Loucy (cell line): Measurements from ENCODE around the gene SPRR2G.

Experiments
- H2AFZ ChIP-seq: fragments of 200-600 bp; sonication (generic); 2 replicates; pipeline ENCODE4 v1.6.0; 2016; ENCODE audit warnings: antibody characterized with exemption, mild to moderate bottlenecking, low read length, moderate library complexity
- H3F3A ChIP-seq: fragments of 200-600 bp; 2 replicates; pipeline ENCODE4 v1.6.0; 2016; ENCODE audit warnings: antibody characterized with exemption, low read depth, mild to moderate bottlenecking
- H3K27me3 ChIP-seq: fragments of 200-600 bp; sonication (generic); 2 replicates; pipeline ENCODE4 v1.6.1; 2014; ENCODE audit warnings: low read length, mild to moderate bottlenecking; ENCODE audit not compliant: insufficient read depth, poor library complexity, severe bottlenecking
- H3K36me3 ChIP-seq: fragments of 200-600 bp; sonication (generic); 2 replicates; pipeline ENCODE4 v1.6.1; 2016; ENCODE audit warnings: low read length; ENCODE audit not compliant: insufficient read depth
- H3K4me1 ChIP-seq: fragments of 200-600 bp; sonication (generic); 2 replicates; pipeline ENCODE4 v1.5.1; 2014; ENCODE audit warnings: low read length, mild to moderate bottlenecking; ENCODE audit not compliant: insufficient read depth, poor library complexity, severe bottlenecking
- H3K4me2 ChIP-seq: fragments of 200-600 bp; sonication (generic); 2 replicates; pipeline ENCODE4 v1.6.0; 2014; ENCODE audit warnings: antibody characterized with exemption, low read length, low read depth, mild to moderate bottlenecking; ENCODE audit not compliant: poor library complexity, severe bottlenecking
- H3K4me3 ChIP-seq: fragments of 200-600 bp; sonication (generic); 2 replicates; pipeline ENCODE4 v1.5.1; 2014; ENCODE audit warnings: low read length, mild to moderate bottlenecking, mixed read lengths; ENCODE audit not compliant: poor library complexity, severe bottlenecking
- H3K79me2 ChIP-seq: fragments of 200-600 bp; sonication (generic); 2 replicates; pipeline ENCODE4 v1.6.1; 2014; ENCODE audit warnings: low read length; ENCODE audit not compliant: insufficient read depth
- H3K9ac ChIP-seq: fragments of 200-600 bp; sonication (generic); 2 replicates; pipeline ENCODE4 v1.6.0; 2014; ENCODE audit warnings: mild to moderate bottlenecking, low read depth, low read length, moderate library complexity; ENCODE audit not compliant: poor library complexity, severe bottlenecking
- H3K9me2 ChIP-seq: fragments of 200-600 bp; sonication (generic); replicated peaks from 2 replicates; pipeline ENCODE4 v1.6.1; 2016; ENCODE audit warnings: low read depth, low read length, mixed read lengths
- H3K9me3 ChIP-seq: fragments of 200-600 bp; sonication (generic); 2 replicates; pipeline ENCODE4 v1.6.1; 2014; ENCODE audit warnings: mild to moderate bottlenecking, antibody characterized with exemption, low read length, low read depth; ENCODE audit not compliant: insufficient read depth
- H4K20me1 ChIP-seq: fragments of 200-600 bp; sonication (generic); 2 replicates; pipeline ENCODE4 v1.6.0; 2014; ENCODE audit warnings: antibody characterized with exemption, low read length, mild to moderate bottlenecking; ENCODE audit not compliant: insufficient read depth, poor library complexity, severe bottlenecking
- EZH2phosphoT487 ChIP-seq: fragments of 200-600 bp; IDR thresholded peaks from 2 replicates; pipeline ENCODE4 v1.6.1; 2018; ENCODE audit warnings: antibody characterized with exemption, mild to moderate bottlenecking, moderate library complexity, borderline replicate concordance
- TF ChIP-seq, protein P1 (sequence below): fragments of 200-600 bp; sonication (generic); conservative IDR thresholded peaks from 2 replicates; pipeline ENCODE4 v1.5.1; 2014; ENCODE audit warnings: mild to moderate bottlenecking, antibody characterized with exemption, low read length

Gene SPRR2G

DNA sequence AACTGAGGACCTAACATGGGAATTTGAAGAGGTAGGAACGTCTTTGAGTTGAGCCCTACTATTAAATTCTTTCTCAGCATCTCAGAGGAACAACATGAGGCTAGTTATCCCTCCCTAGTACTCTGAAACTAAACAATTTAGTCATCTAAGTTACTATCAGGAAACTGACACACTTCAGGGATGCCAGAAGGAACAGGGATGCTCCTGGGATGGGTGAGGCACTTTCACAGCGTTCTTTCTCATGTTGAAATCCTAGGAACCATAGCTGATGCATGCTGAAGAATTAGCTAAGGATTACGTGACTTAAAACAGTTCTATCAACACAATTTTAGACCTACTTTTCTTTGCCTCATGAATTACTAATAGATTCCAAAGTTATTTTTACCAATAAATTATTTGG lies 1.8 kb upstream of the SPRR2G start:
- Histone ChIP-seq H3K9ac (no peak overlapping the region), H3K4me3 (no peak overlapping the region), H3K9me3 (no peaks in the 10 kb centered on the region), H3K79me2 (no peaks in the 10 kb centered on the region), H3F3A (no peaks in the 10 kb centered on the region), H3K36me3 (no peaks in the 10 kb centered on the region), H4K20me1 (no peaks in the 10 kb centered on the region), H3K4me2 (no peak overlapping the region), H3K4me1 (no peaks in the 10 kb centered on the region), H3K27me3 (no peaks in the 10 kb centered on the region), H3K9me2 (no peaks in the 10 kb centered on the region), H2AFZ (no peak overlapping the region)
- no peak for TF ChIP-seq EZH2phosphoT487
- TF ChIP-seq, protein P1, sequence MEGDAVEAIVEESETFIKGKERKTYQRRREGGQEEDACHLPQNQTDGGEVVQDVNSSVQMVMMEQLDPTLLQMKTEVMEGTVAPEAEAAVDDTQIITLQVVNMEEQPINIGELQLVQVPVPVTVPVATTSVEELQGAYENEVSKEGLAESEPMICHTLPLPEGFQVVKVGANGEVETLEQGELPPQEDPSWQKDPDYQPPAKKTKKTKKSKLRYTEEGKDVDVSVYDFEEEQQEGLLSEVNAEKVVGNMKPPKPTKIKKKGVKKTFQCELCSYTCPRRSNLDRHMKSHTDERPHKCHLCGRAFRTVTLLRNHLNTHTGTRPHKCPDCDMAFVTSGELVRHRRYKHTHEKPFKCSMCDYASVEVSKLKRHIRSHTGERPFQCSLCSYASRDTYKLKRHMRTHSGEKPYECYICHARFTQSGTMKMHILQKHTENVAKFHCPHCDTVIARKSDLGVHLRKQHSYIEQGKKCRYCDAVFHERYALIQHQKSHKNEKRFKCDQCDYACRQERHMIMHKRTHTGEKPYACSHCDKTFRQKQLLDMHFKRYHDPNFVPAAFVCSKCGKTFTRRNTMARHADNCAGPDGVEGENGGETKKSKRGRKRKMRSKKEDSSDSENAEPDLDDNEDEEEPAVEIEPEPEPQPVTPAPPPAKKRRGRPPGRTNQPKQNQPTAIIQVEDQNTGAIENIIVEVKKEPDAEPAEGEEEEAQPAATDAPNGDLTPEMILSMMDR = no peak

DNA sequence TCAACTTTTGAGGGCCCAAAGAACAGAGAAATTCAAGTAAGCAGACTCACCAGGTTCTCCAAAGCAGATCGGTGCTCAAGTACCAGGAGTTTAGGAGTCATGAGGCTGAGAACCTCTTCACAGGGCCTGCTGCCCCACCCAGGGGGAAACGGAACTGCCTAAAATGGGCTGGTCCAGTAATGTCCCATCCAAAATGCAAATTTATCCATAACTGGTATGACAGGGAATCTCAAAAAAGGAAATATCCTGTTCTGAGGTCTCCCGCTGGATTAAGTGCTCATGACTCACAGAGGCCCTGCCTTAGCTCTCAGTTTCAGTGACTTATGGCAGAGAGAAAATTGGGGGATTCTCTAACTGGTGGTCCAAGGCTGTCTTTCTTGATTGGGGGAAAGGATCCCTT lies 9.3 kb downstream of the SPRR2G start:
- H3K36me3 ChIP-seq = no peaks in the 10 kb centered on the region
- H3K4me1 ChIP-seq = no peaks in the 10 kb centered on the region
- no peaks in the 10 kb centered on the region for H3K27me3 ChIP-seq

DNA sequence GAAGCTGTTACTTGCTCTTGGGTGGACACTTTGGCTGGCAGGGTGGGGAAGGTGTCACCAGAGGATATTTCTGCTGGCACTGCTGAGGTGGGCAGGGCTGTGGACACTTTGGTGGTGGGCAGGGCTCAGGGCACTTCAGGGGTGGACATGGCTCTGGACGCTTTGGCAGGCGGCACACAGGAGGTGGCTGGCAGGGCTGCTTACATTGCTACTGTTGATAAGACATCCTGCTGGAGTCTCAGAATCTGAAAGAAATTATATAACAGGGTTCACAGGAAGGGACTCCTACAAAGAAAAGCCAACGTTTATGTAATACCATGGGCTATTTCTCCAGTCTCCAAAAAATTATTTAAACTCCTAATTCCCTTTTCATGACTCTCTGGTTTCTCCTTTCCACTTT lies 10.2 kb downstream of the SPRR2G start:
- no peak overlapping the region for H3K9ac ChIP-seq
- H3K9me2 ChIP-seq = no peaks in the 10 kb centered on the region
- H4K20me1 ChIP-seq = no peaks in the 10 kb centered on the region
- TF ChIP-seq EZH2phosphoT487 = no peak
- TF ChIP-seq, protein P1 = no peak
- H3K4me2 ChIP-seq = no peak overlapping the region
- H3K9me3 ChIP-seq = no peaks in the 10 kb centered on the region
- H3K4me3 ChIP-seq = no peak overlapping the region
- H3F3A ChIP-seq = no peaks in the 10 kb centered on the region
- no peaks in the 10 kb centered on the region for H3K27me3 ChIP-seq
- H2AFZ ChIP-seq = no peak overlapping the region
- no peaks in the 10 kb centered on the region for H3K4me1 ChIP-seq
- no peaks in the 10 kb centered on the region for H3K79me2 ChIP-seq
- H3K36me3 ChIP-seq = no peaks in the 10 kb centered on the region

More for the DNA sequence above, 9.3 kb downstream of the SPRR2G start:
- no peak for TF ChIP-seq EZH2phosphoT487
- TF ChIP-seq, protein P1 = no peak
- Histone ChIP-seq H3K9me2 (no peaks in the 10 kb centered on the region), H3K9me3 (no peaks in the 10 kb centered on the region), H3K9ac (no peak overlapping the region), H3K4me2 (no peak overlapping the region), H3K79me2 (no peaks in the 10 kb centered on the region), H4K20me1 (no peaks in the 10 kb centered on the region), H3K4me3 (no peak overlapping the region), H2AFZ (no peak overlapping the region), H3F3A (no peaks in the 10 kb centered on the region)
